Neural progenitor cell (in vitro differentiated cells): ENCODE results near the gene FEM1B. TPM values are rescaled to one million over a fixed set of nuclear protein-coding genes. Genes with fewer than 3 reads are reported as not detected.

ENCODE experiments used
- DNase-seq: peaks from one replicate; pipeline ENCODE4 v3.0.0-alpha.2; 2016; ENCODE audit warnings: low spot score
- H2AFZ ChIP-seq: fragments of 200-600 bp; sonication (generic); replicated peaks from 2 replicates; pipeline ENCODE4 v1.6.1; 2016; ENCODE audit warnings: antibody characterized with exemption
- H3F3A ChIP-seq: fragments of 200-600 bp; sonication (generic); 2 replicates; pipeline ENCODE4 v1.6.1; 2016; ENCODE audit warnings: antibody characterized with exemption, low read depth
- H3K27ac ChIP-seq: fragments of 200-600 bp; sonication (generic); 2 replicates; pipeline ENCODE4 v1.5.1; 2016; ENCODE audit warnings: mild to moderate bottlenecking
- H3K27me3 ChIP-seq: fragments of 200-600 bp; sonication (generic); 2 replicates; pipeline ENCODE4 v1.6.1; 2016; ENCODE audit warnings: mild to moderate bottlenecking, moderate library complexity
- H3K36me3 ChIP-seq: fragments of 200-600 bp; sonication (generic); 2 replicates; pipeline ENCODE4 v1.5.1; 2016
- H3K4me1 ChIP-seq: fragments of 200-600 bp; sonication (generic); 2 replicates; pipeline ENCODE4 v1.6.1; 2016; ENCODE audit warnings: mixed run types
- H3K4me2 ChIP-seq: fragments of 200-600 bp; sonication (generic); 2 replicates; pipeline ENCODE4 v1.6.1; 2016
- H3K4me3 ChIP-seq: fragments of 200-600 bp; sonication (generic); 2 replicates; pipeline ENCODE4 v1.5.1; 2016
- H3K79me2 ChIP-seq: fragments of 200-600 bp; sonication (generic); 2 replicates; pipeline ENCODE4 v1.6.1; 2016; ENCODE audit warnings: low read depth
- H3K9ac ChIP-seq: fragments of 200-600 bp; sonication (generic); 2 replicates; pipeline ENCODE4 v1.6.1; 2016
- H3K9me3 ChIP-seq: fragments of 200-600 bp; sonication (generic); 2 replicates; pipeline ENCODE4 v1.5.1; 2016; ENCODE audit warnings: low read depth
- H4K20me1 ChIP-seq: fragments of 200-600 bp; sonication (generic); 2 replicates; pipeline ENCODE4 v1.6.1; 2016; ENCODE audit warnings: low read depth
- H3K27ac Mint-ChIP-seq: 3 replicates; pipeline ENCODE4 v1.8.0; 2021; ENCODE audit warnings: mixed read lengths
- H3K27me3 Mint-ChIP-seq: 2 replicates; pipeline ENCODE4 v1.8.0; 2022; ENCODE audit warnings: low read depth, mild to moderate bottlenecking, inconsistent platforms, moderate library complexity, mixed read lengths; ENCODE audit not compliant: insufficient read depth
- H3K36me3 Mint-ChIP-seq: 3 replicates; pipeline ENCODE4 v1.8.0; 2021; ENCODE audit warnings: mixed read lengths
- H3K4me1 Mint-ChIP-seq: 3 replicates; pipeline ENCODE4 v1.8.0; 2021; ENCODE audit warnings: mixed read lengths
- H3K4me3 Mint-ChIP-seq: 3 replicates; pipeline ENCODE4 v1.8.0; 2021; ENCODE audit warnings: mild to moderate bottlenecking, moderate library complexity, mixed read lengths
- H3K9me3 Mint-ChIP-seq: 3 replicates; pipeline ENCODE4 v1.8.0; 2020; ENCODE audit warnings: mixed read lengths
- EZH2 ChIP-seq: fragments of 200-600 bp; sonication (generic); IDR thresholded peaks from 2 replicates; pipeline ENCODE4 v1.6.1; 2017; ENCODE audit warnings: antibody characterized with exemption, mild to moderate bottlenecking, moderate library complexity
- EZH2phosphoT487 ChIP-seq: fragments of 200-600 bp; sonication (generic); IDR thresholded peaks from 2 replicates; pipeline ENCODE4 v1.6.1; 2017; ENCODE audit warnings: antibody characterized with exemption
- total RNA-seq: library from RNA; depleted of rRNA; stranded (reverse); fragments of >200 nt; gene quantifications from 2 replicates; pipeline ENCODE4 v1.2.3, GENCODE V29; 2015; ENCODE audit warnings: low replicate concordance
- TF ChIP-seq, protein P1 (sequence below): fragments of 200-600 bp; sonication (generic); IDR thresholded peaks from 2 replicates; pipeline ENCODE4 v1.5.1; 2017; ENCODE audit warnings: antibody characterized with exemption, mild to moderate bottlenecking

The FEM1B gene
- total RNA-seq, 1 donor from 2014 or later = 80.0 TPM

DNA sequence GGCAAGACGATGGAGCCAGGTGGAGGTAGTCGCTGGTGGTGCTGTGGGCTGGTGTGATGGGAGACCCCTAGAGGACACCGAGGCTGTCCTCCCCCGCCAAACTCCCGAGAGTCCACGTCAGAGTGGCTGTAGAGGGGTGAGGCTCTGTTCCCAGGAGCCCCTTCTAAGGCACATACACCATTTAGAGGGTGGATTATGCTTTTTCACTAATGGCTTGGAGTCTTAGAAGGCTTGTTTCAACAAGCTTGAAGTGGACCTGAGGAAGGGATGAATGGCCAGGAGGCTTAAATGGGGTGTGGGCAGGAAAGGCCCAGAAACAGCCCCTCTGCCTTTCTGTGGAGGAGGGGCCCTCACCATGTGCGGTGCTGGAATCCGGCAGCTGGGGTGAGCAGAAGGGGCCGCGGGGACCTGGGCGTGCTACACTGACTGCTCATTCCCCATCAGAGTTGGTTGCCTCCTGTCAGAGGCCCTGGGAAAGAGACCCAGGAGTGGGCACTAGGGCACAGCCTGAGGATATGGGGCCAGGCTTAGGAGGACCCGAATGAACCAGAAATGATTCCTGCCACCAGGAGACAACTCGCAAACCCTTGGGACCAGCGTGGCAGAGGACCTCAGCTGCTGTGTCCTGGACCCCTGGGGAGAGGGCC, 66.2 kb downstream of the FEM1B start:
- no peak for DNase-seq
- H3K9me3 ChIP-seq = no peaks in the 10 kb centered on the region
- no peaks in the 10 kb centered on the region for H3K36me3 ChIP-seq
- H3K9ac ChIP-seq = no peak overlapping the region
- Mint-ChIP-seq H3K27ac (no peak overlapping the region), H3K27me3 (peaks cover 6% of the 10 kb centered on the region), H3K4me3 (no peak overlapping the region), H3K36me3 (no peaks in the 10 kb centered on the region), H3K9me3 (no peaks in the 10 kb centered on the region), H3K4me1 (peaks cover 38% of the 10 kb centered on the region)
- no peak overlapping the region for H3K4me2 ChIP-seq
- no peak overlapping the region for H2AFZ ChIP-seq
- H3F3A ChIP-seq = no peaks in the 10 kb centered on the region
- no peaks in the 10 kb centered on the region for H4K20me1 ChIP-seq
- H3K27ac ChIP-seq = no peak overlapping the region
- no peaks in the 10 kb centered on the region for H3K27me3 ChIP-seq
- no peak for TF ChIP-seq EZH2phosphoT487
- TF ChIP-seq EZH2 = no peak
- TF ChIP-seq, protein P1, sequence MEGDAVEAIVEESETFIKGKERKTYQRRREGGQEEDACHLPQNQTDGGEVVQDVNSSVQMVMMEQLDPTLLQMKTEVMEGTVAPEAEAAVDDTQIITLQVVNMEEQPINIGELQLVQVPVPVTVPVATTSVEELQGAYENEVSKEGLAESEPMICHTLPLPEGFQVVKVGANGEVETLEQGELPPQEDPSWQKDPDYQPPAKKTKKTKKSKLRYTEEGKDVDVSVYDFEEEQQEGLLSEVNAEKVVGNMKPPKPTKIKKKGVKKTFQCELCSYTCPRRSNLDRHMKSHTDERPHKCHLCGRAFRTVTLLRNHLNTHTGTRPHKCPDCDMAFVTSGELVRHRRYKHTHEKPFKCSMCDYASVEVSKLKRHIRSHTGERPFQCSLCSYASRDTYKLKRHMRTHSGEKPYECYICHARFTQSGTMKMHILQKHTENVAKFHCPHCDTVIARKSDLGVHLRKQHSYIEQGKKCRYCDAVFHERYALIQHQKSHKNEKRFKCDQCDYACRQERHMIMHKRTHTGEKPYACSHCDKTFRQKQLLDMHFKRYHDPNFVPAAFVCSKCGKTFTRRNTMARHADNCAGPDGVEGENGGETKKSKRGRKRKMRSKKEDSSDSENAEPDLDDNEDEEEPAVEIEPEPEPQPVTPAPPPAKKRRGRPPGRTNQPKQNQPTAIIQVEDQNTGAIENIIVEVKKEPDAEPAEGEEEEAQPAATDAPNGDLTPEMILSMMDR = no peak
- no peaks in the 10 kb centered on the region for H3K79me2 ChIP-seq
- H3K4me1 ChIP-seq = no peaks in the 10 kb centered on the region
- H3K4me3 ChIP-seq = no peak overlapping the region

DNA sequence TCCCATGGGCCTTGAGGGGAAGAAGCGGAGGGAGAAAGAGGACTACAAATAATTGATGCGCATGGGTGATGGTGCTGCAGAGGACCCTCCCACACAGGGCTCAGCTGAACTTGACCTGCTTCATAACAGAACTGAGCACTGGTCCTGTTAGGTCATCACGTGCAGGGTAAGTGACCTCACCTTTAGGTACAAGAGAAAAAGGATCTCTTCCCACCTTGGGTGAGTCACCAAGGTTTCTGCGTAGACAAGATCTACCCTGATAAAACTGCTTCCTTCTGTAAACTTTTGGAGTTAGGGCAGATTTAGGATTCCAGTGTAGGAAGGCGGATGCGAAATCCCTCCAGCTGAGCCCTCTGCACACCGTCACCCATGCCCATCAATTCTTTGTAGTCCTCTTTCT, 67.1 kb downstream of the FEM1B start:
- DNase-seq = no peak
- Histone ChIP-seq H3K9ac (no peak overlapping the region), H3K27ac (no peak overlapping the region), H3K27me3 (no peaks in the 10 kb centered on the region), H2AFZ (no peak overlapping the region), H3K36me3 (no peaks in the 10 kb centered on the region), H3K9me3 (no peaks in the 10 kb centered on the region), H3F3A (no peaks in the 10 kb centered on the region), H3K4me1 (no peaks in the 10 kb centered on the region), H3K4me2 (no peak overlapping the region), H3K4me3 (no peak overlapping the region), H3K79me2 (no peaks in the 10 kb centered on the region), H4K20me1 (no peaks in the 10 kb centered on the region)
- H3K27me3 Mint-ChIP-seq = peaks cover 6% of the 10 kb centered on the region
- peaks cover 38% of the 10 kb centered on the region for H3K4me1 Mint-ChIP-seq
- peak overlapping the region; percentile 39 for H3K27ac Mint-ChIP-seq
- H3K36me3 Mint-ChIP-seq = no peaks in the 10 kb centered on the region
- TF ChIP-seq EZH2phosphoT487 = no peak
- TF ChIP-seq EZH2 = no peak
- TF ChIP-seq, protein P1 = no peak
- H3K4me3 Mint-ChIP-seq = peak overlapping the region; percentile 23
- no peaks in the 10 kb centered on the region for H3K9me3 Mint-ChIP-seq

Other genes with a start within 250 kb of the FEM1B start
- 34.6 and 48.2 TPM in 2 replicates for gene PIAS1, start 223.4 kb upstream of the FEM1B start, total RNA-seq
- 9.0 and 22.7 TPM in 2 replicates for gene CALML4, start 72.4 kb upstream of the FEM1B start, total RNA-seq
- 24.4 and 41.9 TPM in 2 replicates for gene CLN6, start 48.0 kb upstream of the FEM1B start, total RNA-seq
- gene ITGA11, start 154.4 kb downstream of the FEM1B start, total RNA-seq = not detected in 2 replicates